Astrocyte of the cerebellum (primary cell): Measurements from ENCODE around the gene WNK2.

Source experiments
- DNase-seq: peaks from one replicate; pipeline ENCODE4 v3.0.0-alpha.2; 2011; ENCODE audit warnings: low read depth
- H3K4me3 ChIP-seq: 2 replicates; pipeline ENCODE4 v1.5.1; 2011; ENCODE audit warnings: mild to moderate bottlenecking, low read depth, low read length, moderate library complexity
- in situ Hi-C: cut with HindIII; loops from 2 replicates; pipeline ENCODE4 v1.10.0; 2017; ENCODE audit warnings: low sequenced_read_pairs
- TF ChIP-seq, protein P1 (sequence below): IDR thresholded peaks from 2 replicates; pipeline ENCODE4 v1.5.1; 2012; ENCODE audit warnings: low read length, low read depth, moderate library complexity, mild to moderate bottlenecking; ENCODE audit errors: missing control alignments

The WNK2 gene

DNA sequence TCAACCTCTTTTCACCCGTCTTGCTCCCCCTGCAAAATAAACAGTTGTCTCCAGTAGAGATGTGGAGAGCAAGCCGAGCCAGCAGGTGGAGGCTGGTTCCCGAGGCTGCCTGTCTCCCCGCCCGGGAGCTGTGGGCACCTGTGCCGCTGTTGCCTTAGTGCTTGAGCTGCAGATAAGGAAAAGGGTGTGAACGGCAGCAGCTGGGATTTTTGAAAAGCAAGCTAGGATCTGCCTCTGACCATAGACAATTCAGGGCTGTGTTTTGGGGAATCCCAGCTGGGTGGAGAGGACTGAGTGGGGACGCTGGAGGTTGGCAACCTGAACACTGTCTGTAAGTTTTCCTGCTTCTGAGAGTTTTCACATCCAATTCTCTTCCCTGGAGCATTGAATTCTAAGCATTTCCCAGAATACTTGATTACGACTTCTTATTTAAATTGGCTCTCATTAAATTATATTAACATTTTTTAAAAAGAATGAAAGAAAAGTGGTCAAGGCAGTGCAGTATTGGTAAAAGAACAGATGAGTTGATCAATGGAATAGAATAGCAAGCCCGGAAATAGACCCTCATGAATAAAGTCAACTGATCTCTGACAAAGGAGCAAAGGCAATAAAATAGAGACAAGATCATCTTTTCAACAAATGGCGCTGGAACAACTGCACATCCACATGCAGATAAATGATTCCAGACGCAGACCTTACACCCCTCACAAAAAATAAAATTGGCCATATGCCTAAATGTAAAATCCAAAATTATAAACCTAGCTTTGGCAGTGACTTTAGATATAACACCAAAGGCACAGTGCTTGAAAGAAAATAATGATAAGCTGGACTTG, 9.7 kb downstream of the WNK2 start:
- no peak overlapping the region for H3K4me3 ChIP-seq
- in situ Hi-C loops: no loop called here
- TF ChIP-seq, protein P1, sequence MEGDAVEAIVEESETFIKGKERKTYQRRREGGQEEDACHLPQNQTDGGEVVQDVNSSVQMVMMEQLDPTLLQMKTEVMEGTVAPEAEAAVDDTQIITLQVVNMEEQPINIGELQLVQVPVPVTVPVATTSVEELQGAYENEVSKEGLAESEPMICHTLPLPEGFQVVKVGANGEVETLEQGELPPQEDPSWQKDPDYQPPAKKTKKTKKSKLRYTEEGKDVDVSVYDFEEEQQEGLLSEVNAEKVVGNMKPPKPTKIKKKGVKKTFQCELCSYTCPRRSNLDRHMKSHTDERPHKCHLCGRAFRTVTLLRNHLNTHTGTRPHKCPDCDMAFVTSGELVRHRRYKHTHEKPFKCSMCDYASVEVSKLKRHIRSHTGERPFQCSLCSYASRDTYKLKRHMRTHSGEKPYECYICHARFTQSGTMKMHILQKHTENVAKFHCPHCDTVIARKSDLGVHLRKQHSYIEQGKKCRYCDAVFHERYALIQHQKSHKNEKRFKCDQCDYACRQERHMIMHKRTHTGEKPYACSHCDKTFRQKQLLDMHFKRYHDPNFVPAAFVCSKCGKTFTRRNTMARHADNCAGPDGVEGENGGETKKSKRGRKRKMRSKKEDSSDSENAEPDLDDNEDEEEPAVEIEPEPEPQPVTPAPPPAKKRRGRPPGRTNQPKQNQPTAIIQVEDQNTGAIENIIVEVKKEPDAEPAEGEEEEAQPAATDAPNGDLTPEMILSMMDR: no peak
- DNase-seq: no peak

DNA sequence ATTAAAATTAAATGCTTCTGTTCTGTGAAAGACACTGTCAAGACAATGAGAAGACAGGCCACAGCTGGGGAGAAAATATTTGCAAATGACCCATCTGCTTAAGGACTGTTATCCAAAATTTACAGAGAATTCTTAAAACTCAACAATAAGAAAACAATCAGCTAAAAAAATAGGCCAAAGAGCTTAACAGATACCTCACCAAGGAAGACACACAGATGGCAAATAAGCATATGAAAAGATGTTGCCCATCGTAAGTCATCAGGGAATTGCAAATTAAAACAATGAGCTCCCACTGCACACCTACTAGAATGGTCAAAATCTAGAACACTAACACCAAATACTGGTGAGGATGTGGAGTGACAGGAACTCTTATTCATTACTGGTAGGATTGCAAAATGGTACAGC, 10.3 kb downstream of the WNK2 start:
- in situ Hi-C loops: no loop called here
- no peak overlapping the region for H3K4me3 ChIP-seq
- no peak for DNase-seq
- TF ChIP-seq, protein P1: no peak

DNA sequence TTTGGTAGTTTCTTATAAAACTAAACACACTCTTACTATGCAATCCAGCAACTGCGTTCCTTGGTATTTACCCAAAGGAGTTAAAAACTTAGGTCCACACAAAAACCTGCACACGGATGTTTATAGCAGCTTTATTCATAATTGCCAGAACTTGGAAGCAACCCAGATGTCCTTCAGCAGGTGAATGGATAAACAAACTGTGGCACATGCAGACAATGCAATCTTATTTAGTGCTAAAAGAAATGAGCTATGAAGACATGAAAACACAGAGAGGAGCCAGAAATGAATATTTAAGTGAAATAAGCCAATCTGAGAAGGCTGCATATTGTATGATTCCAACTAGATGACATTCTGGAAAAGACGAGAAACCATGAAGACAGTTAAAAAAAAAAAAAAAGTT, 10.7 kb downstream of the WNK2 start:
- DNase-seq: no peak
- in situ Hi-C loops: no loop called here
- no peak overlapping the region for H3K4me3 ChIP-seq
- TF ChIP-seq, protein P1: no peak

DNA sequence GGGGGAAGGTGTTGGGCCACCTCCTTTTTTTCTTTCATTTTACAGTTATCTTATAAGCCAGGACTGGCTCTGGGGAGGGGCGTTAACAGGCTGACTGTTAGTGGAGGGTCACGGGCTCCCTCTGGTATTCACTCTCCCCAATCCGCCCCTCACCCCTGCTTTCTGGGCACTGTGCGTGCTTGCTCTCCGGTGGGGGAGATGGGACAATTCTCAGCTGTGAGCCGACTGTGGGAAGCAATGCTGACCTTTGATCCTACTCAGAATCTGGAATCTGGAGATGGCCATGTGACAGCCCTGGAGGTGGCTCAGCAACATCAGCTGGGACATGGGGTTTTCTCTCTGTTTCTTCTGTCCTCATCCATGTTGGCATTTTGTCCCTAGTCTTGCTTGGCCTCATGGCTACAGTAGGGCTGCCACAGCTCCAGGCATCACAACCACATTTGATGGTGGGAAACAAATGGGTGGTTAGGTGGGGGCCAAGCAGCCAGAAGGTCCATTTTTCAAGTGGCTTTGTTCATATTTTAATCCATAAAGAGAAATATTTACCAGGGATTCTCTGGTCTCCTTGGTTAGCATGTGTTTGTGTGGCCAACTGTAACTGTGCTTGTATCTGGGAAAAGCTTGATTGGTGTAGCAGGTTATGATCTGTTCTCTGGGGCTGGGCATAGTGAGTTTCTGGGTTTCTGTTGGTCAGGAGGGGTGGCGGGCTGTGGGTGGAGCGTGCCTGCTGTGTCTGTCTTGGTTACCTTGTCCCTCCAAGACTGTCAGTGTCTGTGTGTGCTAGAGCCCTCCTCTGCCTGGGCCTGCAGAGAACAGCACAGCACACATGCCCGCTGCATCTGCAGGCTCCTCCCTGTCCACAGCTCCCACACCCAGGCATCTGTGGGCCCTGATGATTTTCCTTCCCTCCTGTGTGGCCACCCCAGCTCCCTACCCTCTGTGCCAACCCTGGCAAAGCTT, 12.4 kb downstream of the WNK2 start:
- no peak for DNase-seq
- TF ChIP-seq, protein P1: no peak
- no peak overlapping the region for H3K4me3 ChIP-seq
- in situ Hi-C loops: no loop called here

DNA sequence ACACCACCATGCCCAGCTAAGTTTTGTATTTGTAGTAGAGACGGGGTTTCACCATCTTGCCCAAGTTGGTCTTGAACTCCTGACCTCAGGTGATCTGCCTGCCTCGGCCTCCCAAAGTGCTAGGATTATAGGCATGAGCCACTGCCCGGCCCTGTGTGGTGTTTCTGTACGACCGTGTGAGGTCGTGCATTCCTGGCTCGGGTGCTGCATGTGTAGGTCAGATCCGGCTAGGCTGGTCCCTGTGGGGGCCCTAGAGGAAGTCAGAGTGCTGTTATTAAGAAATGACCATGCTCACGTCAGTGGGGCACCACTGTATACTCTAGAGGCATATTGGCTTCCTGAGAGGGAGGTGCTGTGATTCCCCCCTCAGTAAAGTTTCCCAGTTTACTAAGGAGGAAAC, 13.7 kb downstream of the WNK2 start:
- TF ChIP-seq, protein P1: no peak
- in situ Hi-C loops: no loop called here
- H3K4me3 ChIP-seq: no peak overlapping the region
- DNase-seq: no peak

DNA sequence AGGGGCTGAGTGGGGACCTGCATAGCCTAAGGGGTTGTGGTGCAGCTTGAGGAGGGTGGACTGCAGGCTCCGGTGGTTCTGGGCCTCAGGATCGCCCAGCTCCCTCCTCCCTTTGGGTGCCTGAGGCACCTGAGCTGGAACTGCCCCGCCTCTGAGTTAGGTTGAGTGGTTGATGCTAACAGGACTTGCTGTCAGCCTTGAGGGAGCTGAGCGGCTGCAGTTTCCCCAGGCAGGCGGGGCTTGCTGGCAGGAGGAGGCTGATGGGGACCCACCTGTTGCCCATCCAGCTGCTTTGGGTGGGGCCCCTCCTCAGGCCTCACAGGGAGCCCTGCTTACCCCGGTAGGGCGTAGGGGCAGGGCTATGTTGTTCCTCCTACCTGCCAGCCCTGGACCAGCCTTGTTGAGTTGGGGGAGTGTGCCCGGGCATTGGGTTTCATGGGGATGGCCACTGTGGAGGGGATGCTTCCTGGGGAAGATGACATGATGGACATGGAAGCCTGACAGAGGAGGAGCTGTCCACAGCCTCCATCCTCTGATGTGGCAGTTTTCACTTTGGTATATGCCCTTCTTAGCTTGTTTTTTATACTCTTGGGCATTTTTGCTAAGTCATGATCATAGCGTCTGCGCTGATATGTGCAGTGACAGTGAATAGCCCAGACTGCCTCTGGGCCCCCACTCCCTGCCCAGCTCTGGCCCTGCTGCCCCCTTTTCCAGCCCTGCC, 14.3 kb downstream of the WNK2 start:
- H3K4me3 ChIP-seq: no peak overlapping the region
- in situ Hi-C loops: no loop called here
- no peak for DNase-seq
- TF ChIP-seq, protein P1: no peak
